Stimulated activated CD4-positive, alpha-beta T cell treated with anti-CD3 and anti-CD28 coated beads, Interleukin-12 subunit alpha, Interleukin-12 subunit beta, amount 100 ng/mL, for 4 hours (primary cell): ENCODE measurements around the gene SV2C.
"Not testable (repeated sequence)": the region's sequence is repeated elsewhere in the genome, so short reads cannot be mapped to it uniquely, and the experiment has no call there.

Source experiments
- DNase-seq: peaks from one replicate; pipeline ENCODE4 v3.0.0-alpha.2; 2020

SV2C gene

DNA sequence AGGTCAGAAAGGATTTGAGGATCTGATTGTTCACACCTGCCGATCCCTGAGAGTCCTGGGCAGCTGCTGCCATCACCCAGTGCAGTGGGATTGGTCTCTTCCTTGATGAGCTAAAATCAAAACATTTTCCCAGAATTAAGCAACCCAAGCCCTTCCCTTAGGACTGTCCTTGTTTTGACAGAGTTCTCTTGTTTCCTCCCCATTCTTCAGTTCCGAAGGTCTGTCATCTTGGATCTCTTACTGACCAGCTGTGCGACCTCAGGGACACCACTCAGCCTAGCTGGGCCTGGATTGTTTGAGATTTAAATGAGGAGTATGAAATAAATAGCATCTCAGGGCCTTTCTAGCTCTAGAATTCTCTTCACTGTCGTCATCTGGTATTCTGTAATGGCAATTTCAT, 229.6 kb downstream of the SV2C start:
- DNase-seq = no peak

DNA sequence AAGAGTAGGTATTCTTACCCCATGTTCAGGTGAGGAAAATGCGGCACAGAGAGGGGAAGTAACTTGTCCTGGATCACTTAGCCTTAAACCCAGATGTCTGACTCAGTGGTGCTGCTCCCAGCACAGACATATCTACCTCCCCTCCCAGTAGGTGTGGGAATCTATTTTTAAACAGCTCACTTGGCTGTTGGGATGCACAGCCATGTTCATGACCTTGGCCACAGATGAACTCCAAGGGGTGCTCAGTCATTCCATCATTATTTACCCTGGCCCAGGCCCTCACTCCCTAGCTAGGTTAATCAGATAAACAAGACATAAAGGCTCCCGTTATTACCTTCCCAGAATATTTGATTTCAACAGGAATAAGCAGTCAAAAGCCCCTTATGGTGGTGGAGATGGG, 231.5 kb downstream of the SV2C start:
- DNase-seq = no peak

DNA sequence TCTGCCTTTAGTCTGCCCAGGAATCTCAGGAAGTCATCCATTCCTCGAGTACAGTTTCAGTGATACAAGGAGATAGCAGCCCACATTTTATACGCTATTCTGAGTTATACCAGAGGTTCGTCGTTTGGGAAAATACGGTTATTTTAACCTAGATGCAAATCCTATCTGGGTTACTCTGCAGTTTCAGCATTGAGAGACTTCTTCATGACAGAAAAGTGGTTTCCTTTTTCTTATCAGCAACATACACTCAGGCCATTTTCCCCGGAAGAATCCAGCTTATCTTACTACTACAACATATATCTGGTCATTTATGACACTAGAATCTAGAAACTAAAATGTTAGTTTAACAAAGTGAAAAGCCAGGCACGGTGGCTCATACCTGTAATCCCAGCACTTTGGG, 236.5 kb downstream of the SV2C start:
- DNase-seq = no peak

DNA sequence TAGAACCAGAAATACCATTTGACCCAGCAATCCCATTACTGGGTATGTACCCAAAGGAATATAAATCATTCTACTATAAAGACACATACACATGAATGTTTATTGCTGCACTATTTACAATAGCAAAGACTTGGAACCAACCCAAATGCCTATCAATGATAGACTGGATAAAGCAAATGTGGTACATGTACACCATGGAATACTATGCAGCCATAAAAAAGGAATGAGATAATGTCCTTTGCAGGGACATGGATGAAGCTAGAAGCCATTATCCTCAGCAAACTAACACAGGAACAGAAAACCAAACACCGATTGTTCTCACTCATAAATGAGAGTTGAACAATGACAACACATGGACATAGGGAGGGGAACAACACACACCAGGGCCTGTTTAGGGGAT, 240.3 kb downstream of the SV2C start:
- not testable (repeated sequence) for DNase-seq

DNA sequence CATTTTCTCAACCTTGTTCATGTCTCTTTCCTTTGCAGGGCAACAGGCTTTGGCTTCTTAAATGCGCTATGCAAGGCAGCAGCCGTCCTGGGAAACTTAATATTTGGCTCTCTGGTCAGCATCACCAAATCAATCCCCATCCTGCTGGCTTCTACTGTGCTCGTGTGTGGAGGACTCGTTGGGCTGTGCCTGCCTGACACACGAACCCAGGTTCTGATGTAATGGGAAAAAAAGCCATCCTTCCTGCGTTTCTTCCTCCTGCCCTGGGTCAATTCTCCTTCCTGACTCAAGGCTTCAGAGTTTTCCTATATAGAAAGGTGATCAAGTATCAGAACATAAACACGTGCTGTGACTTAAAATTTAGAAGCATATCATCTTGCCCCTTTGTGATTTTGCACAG, 242.1 kb downstream of the SV2C start:
- DNase-seq = no peak

DNA sequence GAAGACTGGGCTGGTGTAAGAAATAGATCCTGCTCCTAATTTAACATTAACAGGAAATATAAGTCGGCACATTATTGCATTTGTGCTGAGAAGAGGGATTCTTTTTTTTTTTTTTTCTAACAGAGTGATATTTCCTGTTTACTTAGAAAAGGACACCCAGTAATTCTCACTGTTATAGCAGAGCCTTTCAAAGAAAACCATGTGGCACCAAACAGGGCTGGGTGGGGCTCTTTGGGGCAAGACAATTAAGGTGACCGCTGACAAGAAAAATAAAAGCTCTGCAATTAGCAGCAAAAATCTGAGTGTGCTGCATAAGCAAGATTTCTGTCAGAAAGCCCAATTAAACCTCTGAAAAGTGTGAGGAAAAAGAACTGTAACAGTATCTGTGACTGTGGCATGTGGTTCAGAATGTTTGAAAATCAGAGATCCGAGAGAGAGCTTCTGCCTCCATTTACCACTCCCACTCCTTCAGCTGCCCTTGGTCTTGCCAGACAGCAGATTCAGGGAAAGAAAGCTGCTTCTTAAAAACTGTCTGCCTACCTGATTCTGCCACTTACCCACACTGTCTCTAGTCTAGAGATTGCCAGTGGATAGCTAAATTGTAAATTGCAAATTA, 242.8 kb downstream of the SV2C start:
- DNase-seq = no peak

DNA sequence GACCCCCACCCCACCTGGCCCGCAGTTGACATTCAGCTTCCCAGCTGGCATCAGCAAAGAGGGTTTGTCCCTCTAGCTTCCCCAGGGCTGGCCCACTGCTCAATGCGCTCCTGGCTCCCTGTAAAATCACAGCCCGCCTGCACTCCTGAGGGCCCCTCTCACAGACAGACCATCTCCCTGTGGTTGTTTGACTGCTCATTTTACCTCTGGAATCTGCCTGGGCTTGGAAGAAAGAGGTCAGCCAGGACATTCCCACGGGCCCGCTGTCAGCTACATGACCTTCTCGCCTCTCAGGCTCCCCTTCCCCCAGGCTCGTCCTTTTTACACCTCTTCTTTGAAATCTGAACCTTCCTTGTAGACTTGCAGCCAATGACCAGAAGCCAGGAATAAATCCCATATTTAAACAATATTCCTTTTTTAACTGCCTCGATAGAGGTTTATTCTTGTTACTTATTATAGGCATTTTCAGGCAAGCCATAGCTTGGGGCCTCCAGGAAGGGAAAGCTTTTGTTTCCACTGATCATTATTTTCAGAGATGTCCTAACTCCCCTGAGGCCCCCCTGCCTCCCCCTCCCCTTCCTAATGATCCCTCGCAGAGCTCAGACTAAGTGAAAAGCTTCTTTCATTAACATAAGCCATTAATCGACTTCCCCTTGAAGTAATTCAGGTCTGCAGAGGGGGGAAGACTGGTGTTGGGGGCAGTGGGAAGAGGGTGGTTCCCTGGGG, 243.6 kb downstream of the SV2C start:
- DNase-seq = no peak

DNA sequence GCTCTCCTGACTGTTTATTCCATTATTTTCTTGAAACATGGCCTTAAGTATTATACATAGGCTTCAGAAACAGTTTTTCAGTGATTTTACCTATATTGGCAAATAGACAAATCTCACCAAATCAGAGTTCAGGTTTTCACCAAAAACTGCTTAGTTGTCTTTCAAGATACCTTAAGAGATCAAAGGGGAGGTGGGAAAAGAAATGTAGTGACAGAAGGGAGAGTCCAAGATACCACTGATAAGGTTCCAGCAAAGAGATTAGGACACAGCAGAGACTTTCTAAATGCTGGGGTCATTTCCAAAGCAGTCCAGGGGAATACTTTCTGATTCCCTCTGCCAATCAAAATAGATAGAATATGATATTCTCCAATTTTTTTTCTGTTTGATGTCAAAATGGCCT, 246.2 kb downstream of the SV2C start:
- no peak for DNase-seq

DNA sequence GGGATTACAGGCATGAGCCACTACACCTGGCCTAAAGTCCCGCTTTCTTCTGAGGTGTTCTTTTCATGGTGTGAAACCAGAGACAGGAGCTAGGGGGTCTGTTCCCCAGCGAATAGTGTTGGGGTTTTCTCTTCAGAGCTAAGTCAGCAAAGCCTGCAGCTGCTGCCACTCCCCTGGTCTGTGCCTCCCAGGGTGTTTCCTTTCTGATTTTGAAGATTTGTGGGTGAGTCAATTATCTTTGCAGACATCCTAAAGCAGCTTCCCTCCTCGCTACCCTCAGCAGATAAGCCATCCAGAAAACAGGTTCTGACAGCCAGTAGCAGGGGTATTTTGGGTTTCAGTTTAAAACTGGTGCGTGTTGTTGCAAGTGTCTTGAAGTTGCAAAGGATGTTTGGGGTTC, 247.9 kb downstream of the SV2C start:
- DNase-seq = no peak

DNA sequence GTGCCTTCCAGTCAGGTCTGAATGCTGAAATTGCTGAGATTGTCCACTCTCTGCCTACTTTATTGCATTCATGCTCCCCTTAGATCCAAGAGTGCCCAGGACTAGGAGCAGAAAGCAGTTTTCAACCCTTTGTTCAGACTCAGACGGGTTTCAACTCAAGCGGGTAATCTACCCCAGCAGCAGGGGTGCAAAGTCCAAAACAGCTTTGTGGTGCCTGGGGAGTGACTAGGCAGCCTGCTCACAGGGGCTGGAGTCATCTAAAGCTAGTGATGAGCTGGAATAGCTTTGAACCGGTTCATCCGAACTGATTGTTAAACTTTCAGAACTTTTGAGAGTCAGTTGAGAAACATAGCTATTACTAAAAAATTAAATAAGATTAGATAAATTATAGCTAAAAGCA, 248.9 kb downstream of the SV2C start:
- DNase-seq = no peak

DNA sequence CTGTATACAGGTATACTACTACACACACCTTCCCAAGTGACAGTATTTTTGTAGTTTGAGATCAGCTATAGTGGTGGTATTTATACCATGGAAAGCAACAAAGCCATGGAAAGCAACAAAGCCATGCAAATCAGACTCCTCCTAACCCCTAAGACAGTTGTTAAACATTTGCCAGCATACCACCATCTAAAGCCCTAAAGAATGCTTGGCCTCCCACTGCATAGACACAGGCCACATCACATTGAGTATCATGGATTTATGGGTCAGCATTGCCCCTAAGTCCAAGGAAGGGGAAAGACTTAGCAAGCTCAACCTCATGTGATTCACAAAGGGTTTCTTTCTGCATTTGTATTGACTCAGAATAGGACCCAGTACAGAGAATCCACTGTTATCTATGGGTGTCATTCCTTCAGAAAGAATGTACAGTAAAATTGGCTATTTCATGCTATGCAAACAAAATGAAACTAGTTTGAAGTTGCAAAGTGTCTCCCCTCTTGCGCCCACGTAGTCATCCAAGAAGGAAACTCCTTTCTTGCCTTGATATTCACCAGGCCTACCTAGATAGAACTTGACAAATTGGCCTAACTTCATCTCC, 249.5 kb downstream of the SV2C start:
- no peak for DNase-seq

DNA sequence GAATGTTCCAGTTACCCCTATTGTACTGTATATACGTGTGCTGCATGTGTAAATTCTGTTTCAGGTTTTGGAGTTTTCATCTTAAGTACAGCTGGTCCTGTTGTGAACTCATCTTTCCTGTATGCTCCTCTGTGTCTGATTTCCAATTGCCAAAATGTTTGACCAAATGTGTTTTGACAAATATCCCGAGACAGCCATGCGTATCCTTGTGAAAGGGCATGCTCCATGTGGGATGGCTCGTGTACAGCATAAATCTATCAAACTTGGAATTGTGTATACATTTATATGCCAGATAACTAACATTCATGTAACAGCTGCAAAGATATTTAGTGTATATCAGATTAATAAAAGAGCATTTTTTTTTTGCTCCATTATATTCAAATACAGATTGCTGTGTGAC, 250.4 kb downstream of the SV2C start:
- DNase-seq = no peak

DNA sequence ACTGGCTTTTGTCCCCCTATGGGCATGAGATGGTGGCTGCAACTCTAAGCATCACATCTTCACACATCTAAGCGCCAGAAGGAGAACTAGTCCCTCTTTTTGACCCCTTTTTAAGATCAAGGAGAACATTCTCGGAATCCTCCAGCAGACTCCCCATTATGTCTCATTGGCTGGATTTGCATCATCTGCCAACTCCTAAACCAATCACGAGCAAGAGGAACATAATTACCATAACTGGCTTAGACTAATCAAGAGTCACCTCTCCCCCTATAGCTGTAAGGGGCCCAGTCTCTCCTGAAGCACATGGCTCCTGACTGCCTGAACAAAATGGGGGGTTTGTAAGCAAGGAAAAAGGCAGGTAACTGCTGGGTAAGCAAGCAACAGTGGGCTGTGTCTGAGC, 251.4 kb downstream of the SV2C start:
- no peak for DNase-seq

DNA sequence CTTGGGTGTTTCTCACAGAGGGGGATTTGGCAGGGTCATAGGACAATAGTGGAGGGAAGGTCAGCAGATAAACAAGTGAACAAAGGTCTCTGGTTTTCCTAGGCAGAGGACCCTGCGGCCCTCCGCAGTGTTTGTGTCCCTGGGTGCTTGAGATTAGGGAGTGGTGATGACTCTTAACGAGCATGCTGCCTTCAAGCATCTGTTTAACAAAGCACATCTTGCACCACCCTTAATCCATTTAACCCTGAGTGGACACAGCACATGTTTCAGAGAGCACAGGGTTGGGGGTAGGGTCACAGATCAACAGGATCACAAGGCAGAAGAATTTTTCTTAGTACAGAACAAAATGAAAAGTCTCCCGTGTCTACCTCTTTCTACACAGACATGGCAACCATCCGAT, 252.3 kb downstream of the SV2C start:
- not testable (repeated sequence) for DNase-seq

DNA sequence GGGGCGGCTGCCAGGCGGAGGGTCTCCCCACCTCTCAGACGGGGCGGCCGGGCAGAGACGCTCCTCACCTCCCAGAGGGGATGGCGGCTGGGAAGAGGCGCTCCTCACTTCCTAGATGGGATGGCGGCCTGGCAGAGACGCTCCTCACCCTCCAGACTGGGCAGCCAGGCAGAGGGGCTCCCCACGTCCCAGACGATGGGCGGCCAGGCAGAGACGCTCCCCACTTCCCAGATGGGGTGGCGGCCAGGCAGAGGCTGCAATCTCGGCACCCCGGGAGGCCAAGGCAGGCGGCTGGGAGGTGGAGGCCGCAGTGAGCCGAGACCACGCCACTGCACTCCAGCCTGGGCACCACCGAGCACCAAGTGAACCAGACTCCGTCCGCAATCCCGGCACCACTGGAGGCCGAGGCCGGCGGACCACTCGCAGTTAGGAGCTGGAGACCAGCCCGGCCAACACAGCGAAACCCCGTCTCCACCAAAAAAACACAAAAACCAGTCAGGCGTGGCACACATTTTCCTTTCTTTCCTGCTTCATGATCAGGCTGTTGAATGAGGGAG, 253.1 kb downstream of the SV2C start:
- not testable (repeated sequence) for DNase-seq

DNA sequence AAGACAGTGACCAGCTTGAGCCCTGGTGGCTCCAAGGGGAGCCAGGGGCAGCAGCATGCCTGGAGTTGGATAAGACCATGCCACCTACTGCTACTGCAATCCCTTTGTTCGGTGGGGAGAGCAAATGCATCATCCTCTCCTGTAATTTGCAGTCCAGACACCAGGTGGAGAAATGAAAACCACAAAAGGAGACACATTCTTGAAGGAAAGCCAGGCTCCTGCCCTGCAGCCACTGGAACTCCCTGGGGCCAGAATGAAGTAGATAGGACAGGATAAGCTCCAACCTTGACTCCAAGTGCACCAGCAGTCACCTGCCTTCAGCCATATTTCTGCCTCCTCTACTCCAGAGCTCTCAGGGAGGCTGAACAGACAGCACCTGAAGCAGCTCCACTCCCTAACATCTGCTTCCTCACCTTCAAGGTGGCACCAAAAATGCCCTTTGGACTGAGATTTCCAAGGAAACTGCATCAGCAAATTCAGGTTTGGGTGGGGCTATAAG, 254.8 kb downstream of the SV2C start:
- peak; percentile 7 for DNase-seq

DNA sequence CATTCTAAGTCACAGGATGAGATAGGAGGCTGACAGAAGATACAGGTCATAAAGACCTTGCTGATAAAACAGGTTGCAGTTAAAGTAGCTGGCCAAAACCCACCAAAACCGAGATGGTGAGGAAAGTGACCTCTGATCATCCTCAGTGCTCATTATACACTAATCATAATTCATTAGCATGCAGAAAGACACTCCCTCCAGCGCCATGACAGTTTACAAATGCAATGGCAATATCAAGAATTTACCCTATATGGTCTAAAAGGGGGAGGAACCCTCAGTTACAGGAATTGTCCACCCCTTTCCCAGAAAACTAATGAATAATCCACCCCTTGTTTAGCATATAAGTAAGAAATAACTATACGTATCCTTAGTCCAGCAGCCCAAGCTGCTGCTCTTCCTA, 256.7 kb downstream of the SV2C start:
- no peak for DNase-seq

DNA sequence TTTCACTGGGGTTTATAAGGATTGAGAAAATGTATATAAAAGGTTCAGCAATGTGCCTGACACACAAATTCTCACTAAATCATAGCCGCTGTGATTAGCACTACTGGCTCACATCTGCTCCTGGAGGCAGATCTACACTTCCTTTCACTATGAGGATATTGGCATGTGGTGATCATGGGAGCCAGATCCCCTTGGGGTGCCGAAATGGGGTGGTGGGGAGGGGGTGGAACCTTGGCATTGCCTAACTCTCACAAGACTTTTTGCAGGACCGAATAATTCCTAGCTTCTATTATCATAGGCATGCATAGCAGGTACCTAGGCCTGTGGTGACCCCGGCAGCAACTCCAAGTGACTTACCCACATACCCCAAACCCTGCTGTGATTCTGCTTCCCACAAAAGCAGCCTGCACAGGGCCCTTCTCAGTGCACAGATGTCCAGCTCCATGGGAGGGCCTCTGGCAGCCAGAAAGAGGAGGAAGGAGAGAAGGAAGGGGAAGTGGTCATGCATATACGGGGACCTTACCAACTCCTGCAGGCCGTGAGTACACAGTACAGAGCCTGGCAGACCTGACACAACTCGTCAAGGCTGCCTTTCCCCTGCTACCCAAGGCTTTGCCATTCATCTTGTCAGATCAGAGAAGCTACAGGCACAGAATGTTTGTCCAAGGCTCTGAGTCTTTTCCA, 258.6 kb downstream of the SV2C start:
- no peak for DNase-seq

DNA sequence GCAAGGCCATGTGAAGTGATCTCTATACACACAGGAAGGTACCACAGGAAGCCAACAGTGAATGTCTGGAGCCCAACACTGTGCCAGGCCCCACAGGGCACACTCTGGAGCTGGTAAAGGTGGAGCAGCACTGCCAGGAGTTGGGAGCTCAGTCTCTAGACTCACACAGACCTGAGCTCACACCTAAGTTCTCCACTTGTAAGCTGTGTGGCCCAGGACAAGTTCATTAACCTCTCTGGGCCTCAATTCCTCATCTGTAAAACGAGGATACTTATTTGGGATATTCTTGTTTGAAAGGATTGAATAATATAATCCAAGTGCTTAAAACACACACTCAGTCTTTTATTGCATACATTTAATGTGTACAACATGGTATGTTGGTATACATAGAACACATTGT, 259.3 kb downstream of the SV2C start:
- no peak for DNase-seq

DNA sequence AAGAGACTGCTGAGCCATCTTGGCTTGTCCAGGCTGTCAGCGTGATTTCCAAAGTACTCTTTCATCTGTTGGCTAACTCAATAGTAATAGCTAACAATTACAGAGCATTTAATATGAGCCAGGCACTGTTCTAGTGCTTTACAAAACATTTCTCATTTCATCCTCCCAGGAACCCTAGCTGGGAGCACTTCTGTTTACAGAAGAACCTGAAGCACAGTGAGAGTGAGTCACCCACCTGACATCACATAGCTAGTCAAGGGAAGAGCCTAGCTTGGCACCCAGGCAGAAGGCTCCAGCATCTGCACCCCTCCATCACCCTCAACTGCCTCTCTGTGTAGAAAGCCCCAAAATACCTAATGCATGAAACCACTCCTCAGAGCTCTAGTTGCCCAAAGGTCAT, 262.4 kb downstream of the SV2C start:
- DNase-seq = no peak

DNA sequence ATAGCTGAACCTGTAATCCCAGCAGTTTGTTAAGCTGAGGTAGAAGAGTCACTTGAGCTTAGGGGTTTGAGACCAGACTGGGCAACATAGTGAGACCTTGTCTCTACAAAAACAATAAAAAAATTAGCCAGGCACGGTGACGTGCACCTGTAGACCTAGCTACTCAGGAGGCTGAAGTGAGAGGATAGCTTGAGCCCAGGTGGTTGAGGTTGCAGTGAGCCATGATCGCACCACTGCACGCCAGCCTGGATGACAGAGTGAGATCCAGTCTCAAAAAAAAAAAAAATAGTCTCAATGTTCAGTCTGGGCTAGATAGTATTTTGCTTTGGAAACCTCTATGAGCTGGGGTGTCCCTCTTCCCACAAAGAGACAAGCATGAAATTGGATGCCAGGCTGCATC, 268.0 kb downstream of the SV2C start:
- no peak for DNase-seq

DNA sequence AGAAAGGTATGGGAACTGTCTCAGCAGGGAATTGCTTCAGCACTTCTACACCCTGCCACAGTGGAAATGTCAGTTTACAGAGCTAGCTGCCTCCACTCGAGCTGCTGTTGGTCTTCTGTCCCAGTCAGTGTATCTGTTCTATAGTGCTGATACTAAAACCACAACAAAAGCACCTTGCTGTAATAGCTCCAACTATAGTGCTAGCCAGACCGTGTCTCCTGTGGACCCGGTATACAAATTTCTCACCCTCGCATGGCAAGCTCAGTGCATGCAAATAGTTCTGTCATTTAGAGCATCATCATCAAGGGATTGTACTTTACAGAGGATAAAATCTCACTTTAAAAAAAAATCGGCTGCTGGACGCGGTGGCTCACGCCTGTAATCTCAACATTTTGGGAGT, 268.4 kb downstream of the SV2C start:
- DNase-seq = no peak

DNA sequence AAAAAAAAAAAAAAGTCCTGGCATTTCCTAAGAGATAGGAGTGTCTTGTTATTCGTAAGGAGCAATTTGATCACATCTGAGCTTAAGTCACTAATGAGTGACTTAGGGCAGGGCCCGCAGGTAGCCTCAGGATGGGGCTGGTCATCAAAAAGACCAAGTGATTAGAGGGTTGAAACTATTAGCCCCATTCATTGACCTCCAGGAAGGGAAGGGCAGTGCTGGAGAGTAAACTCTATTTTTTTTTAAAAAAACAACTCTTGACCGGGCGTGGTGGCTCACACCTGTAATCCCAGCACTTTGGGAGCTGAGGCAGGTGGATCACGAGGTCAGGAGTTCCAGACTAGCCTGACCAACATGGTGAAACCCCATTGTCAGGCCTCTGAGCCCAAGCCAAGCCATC, 273.7 kb downstream of the SV2C start:
- no peak for DNase-seq
